ENCODE measurements around the gene SPC24.

- TF ChIP-seq CTCF (conservative IDR thresholded peaks at IDR 0.05) (no peak), EZH2 (IDR thresholded peaks at IDR 0.05; ENCODE audit: low read depth) (no peak)
These were observed 18.8 kb upstream of the SPC24 start for GRCh38 chr19:11174336-11174735.

Measured in PC-9 (cell line).